ENCODE data around the gene GALNT13. TPM values are rescaled to one million over a fixed set of nuclear protein-coding genes. Genes with fewer than 3 reads are reported as not detected.

Gene GALNT13
- total and polyA plus RNA-seq, 10 of the 15 experiments (the other 5 are each of a cell fraction or from before 2014, with no cell fraction given) = 0.04 TPM; not detected in 9

GRCh38 chr2:154455866-154456265 lies 584.1 kb downstream of the GALNT13 start:
- Histone ChIP-seq H3K4me3 (no peak overlapping the region), H3K27me3 (replicated peaks in 1 of 2; ENCODE audit: control insufficient read depth in 2 of 2, insufficient read depth in 2 of 2, low read length in 1 of 2) (no peaks in the 10 kb centered on the region), H4K20me1 (ENCODE audit: control insufficient read depth, insufficient read depth) (no peaks in the 10 kb centered on the region), H3K36me3 (ENCODE audit: control insufficient read depth in 2 of 2, insufficient read depth in 2 of 2, low read length in 1 of 2) (no peaks in the 10 kb centered on the region), H3K79me2 (ENCODE audit: control insufficient read depth, insufficient read depth, low read length) (no peaks in the 10 kb centered on the region), H3K4me1 (ENCODE audit: control insufficient read depth, insufficient read depth, low read length) (no peaks in the 10 kb centered on the region), H3K4me2 (ENCODE audit: control insufficient read depth, insufficient read depth) (no peak overlapping the region), H3K27ac (ENCODE audit: control insufficient read depth, insufficient read depth) (no peak overlapping the region), H3K9ac (ENCODE audit: control insufficient read depth, insufficient read depth, low read length) (no peak overlapping the region), H2AFZ (ENCODE audit: control insufficient read depth, low read depth, low read length) (no peak overlapping the region), H3K9me3 (replicated peaks; ENCODE audit: control insufficient read depth, insufficient read depth, low read length) (no peaks in the 10 kb centered on the region)
- WGBS (ENCODE audit: insufficient coverage, insufficient replicate concordance, low lambda C conversion rate, missing lambda C conversion rate) = 0% methylated on average over 2 of the region's 2 CpGs
- FAIRE-seq = no peak
- no TSS peak for BruUV-seq (replicated peaks)
- intact Hi-C loops (cut with micrococcal nuclease; ENCODE audit: unreplicated experiment) (no loop called here), in situ Hi-C loops (cut with MboI) (no loop called here)
- SMC1A ChIA-PET (ENCODE audit: uncharacterized antibody, unreplicated experiment) = interaction anchor here (0.6 to 2.0 kb wide), 9 partner anchors 10 to 852 kb away, joined by 3 to 6 read pairs (median 4); no protein-coding TSS in a partner anchor
- POLR2A ChIA-PET = no interaction called here
- CTCF ChIA-PET = interaction anchor here (0.8 to 1.6 kb wide), 7 partner anchors 8 to 856 kb away, joined by 3 to 5 read pairs (median 3); no protein-coding TSS in a partner anchor
- DNase-seq (ENCODE audit: low read depth, low spot score) = no peak
- ATAC-seq = no peak
- RAD21 ChIA-PET (ENCODE audit: unreplicated experiment) = interaction anchor here (0.7 to 1.1 kb wide), 2 partner anchors 20 to 855 kb away, joined by 3 to 4 read pairs; no protein-coding TSS in a partner anchor
- TF ChIP-seq ZSCAN29 (IDR thresholded peaks at IDR 0.05) (no peak), NFYB (IDR thresholded peaks at IDR 0.05; ENCODE audit: insufficient read depth, low read depth, low read length) (no peak), YBX1 (IDR thresholded peaks at IDR 0.05) (no peak), TCF7 (IDR thresholded peaks at IDR 0.05; ENCODE audit: borderline replicate concordance) (no peak), MTA2 (IDR thresholded peaks at IDR 0.05; ENCODE audit: low read depth) (no peak), SMC3 (IDR thresholded peaks at IDR 0.05; ENCODE audit: borderline replicate concordance, low read length) (no peak), NR2C2 (IDR thresholded peaks at IDR 0.05; ENCODE audit: borderline replicate concordance, control insufficient read depth, insufficient read length, low read depth) (no peak), KLF5 (IDR thresholded peaks at IDR 0.05; ENCODE audit: partially characterized antibody) (no peak), ATF3 (IDR thresholded peaks at IDR 0.05; ENCODE audit: borderline replicate concordance, extremely low read depth, low read depth, low read length) (no peak), EP300 (IDR thresholded peaks at IDR 0.05; ENCODE audit: borderline replicate concordance in 1 of 2, control insufficient read depth in 1 of 2, low read depth in 2 of 2, low read length in 2 of 2) (no peak), RAD21 (IDR thresholded peaks at IDR 0.05; ENCODE audit: insufficient read depth, low read depth, low read length) (no peak), EGR1 (IDR thresholded peaks at IDR 0.05; ENCODE audit: borderline replicate concordance in 1 of 2, low read depth in 2 of 2, low read length in 2 of 2) (no peak), POU2F2 (IDR thresholded peaks at IDR 0.05; ENCODE audit: borderline replicate concordance, low read depth, low read length) (no peak)
- TF ChIP-seq, protein P1, sequence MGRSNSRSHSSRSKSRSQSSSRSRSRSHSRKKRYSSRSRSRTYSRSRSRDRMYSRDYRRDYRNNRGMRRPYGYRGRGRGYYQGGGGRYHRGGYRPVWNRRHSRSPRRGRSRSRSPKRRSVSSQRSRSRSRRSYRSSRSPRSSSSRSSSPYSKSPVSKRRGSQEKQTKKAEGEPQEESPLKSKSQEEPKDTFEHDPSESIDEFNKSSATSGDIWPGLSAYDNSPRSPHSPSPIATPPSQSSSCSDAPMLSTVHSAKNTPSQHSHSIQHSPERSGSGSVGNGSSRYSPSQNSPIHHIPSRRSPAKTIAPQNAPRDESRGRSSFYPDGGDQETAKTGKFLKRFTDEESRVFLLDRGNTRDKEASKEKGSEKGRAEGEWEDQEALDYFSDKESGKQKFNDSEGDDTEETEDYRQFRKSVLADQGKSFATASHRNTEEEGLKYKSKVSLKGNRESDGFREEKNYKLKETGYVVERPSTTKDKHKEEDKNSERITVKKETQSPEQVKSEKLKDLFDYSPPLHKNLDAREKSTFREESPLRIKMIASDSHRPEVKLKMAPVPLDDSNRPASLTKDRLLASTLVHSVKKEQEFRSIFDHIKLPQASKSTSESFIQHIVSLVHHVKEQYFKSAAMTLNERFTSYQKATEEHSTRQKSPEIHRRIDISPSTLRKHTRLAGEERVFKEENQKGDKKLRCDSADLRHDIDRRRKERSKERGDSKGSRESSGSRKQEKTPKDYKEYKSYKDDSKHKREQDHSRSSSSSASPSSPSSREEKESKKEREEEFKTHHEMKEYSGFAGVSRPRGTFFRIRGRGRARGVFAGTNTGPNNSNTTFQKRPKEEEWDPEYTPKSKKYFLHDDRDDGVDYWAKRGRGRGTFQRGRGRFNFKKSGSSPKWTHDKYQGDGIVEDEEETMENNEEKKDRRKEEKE (IDR thresholded peaks at IDR 0.05) = no peak
- TF ChIP-seq, protein P2, sequence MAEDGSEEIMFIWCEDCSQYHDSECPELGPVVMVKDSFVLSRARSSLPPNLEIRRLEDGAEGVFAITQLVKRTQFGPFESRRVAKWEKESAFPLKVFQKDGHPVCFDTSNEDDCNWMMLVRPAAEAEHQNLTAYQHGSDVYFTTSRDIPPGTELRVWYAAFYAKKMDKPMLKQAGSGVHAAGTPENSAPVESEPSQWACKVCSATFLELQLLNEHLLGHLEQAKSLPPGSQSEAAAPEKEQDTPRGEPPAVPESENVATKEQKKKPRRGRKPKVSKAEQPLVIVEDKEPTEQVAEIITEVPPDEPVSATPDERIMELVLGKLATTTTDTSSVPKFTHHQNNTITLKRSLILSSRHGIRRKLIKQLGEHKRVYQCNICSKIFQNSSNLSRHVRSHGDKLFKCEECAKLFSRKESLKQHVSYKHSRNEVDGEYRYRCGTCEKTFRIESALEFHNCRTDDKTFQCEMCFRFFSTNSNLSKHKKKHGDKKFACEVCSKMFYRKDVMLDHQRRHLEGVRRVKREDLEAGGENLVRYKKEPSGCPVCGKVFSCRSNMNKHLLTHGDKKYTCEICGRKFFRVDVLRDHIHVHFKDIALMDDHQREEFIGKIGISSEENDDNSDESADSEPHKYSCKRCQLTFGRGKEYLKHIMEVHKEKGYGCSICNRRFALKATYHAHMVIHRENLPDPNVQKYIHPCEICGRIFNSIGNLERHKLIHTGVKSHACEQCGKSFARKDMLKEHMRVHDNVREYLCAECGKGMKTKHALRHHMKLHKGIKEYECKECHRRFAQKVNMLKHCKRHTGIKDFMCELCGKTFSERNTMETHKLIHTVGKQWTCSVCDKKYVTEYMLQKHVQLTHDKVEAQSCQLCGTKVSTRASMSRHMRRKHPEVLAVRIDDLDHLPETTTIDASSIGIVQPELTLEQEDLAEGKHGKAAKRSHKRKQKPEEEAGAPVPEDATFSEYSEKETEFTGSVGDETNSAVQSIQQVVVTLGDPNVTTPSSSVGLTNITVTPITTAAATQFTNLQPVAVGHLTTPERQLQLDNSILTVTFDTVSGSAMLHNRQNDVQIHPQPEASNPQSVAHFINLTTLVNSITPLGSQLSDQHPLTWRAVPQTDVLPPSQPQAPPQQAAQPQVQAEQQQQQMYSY (CRISPR knock-in tag; IDR thresholded peaks at IDR 0.05) = no peak

Measured in GM12878 (cell line).